Esophagus (tissue), 2 donors: ENCODE measurements around the gene CXCL1. TPM values are rescaled to one million over a fixed set of nuclear protein-coding genes. Genes with fewer than 3 reads are reported as not detected.

Experiments used
- H3K27ac ChIP-seq, 2 donors: one replicate each; pipeline ENCODE4 v1.5.1; 2013; ENCODE audit warnings: low read depth in 2 of 2, mild to moderate bottlenecking in 2 of 2, inconsistent platforms in 1 of 2, low read length in 1 of 2, moderate library complexity in 1 of 2
- H3K27me3 ChIP-seq, 2 donors: one replicate each; pipeline ENCODE4 v1.6.1; 2013; ENCODE audit warnings: low read length in 2 of 2, control low read depth in 1 of 2, mild to moderate bottlenecking in 1 of 2; ENCODE audit not compliant: insufficient read depth in 2 of 2, control insufficient read depth in 1 of 2
- H3K36me3 ChIP-seq, 2 donors: one replicate each; pipeline ENCODE4 v1.6.1; 2013; ENCODE audit warnings: low read length in 1 of 2; ENCODE audit not compliant: control insufficient read depth in 2 of 2, insufficient read depth in 2 of 2
- H3K4me1 ChIP-seq, 2 donors: one replicate each; pipeline ENCODE4 v1.6.1; 2013; ENCODE audit warnings: low read length in 1 of 2; ENCODE audit not compliant: control insufficient read depth in 2 of 2, insufficient read depth in 2 of 2
- H3K4me3 ChIP-seq, 2 donors: one replicate each; pipeline ENCODE4 v1.5.1; 2013; ENCODE audit warnings: low read length in 2 of 2, mild to moderate bottlenecking in 2 of 2, low read depth in 1 of 2, moderate library complexity in 1 of 2
- H3K9me3 ChIP-seq, 2 donors: one replicate each; pipeline ENCODE4 v1.6.1; 2013; ENCODE audit warnings: mild to moderate bottlenecking in 2 of 2, low read depth in 1 of 2, low read length in 1 of 2, moderate library complexity in 1 of 2; ENCODE audit not compliant: control insufficient read depth in 2 of 2, insufficient read depth in 1 of 2
- WGBS, 2 donors: extraction: QIAGEN DNeasy Blood & Tissue Kit; methylation state at CpG; one replicate each; pipeline ENCODE4 v1.1.7; 2013; 5-methylcytosine and 5-hydroxymethylcytosine counted together
- polyA plus RNA-seq, 2 donors: library from polyadenylated mRNA; stranded (reverse); fragments of 200-250 nt; gene quantifications; one replicate each; pipeline ENCODE4 v1.2.3, GENCODE V29; 2013
- donor health status: healthy with polysubstance abuse.
- donor health status: Bipolar disorder and iron deficiency.

Gene CXCL1
- polyA plus RNA-seq, 2 donors = 4.7 to 12.4 TPM

- H3K27me3 ChIP-seq = no peaks in the 10 kb centered on the region
- H3K9me3 ChIP-seq = no peaks in the 10 kb centered on the region
- H3K27ac ChIP-seq = no peak overlapping the region
- no peaks in the 10 kb centered on the region for H3K4me1 ChIP-seq
- H3K4me3 ChIP-seq = no peak overlapping the region
- no peaks in the 10 kb centered on the region for H3K36me3 ChIP-seq
Observed at GRCh38 chr4:73908965-73909364, 39.8 kb downstream of the CXCL1 start.

DNA sequence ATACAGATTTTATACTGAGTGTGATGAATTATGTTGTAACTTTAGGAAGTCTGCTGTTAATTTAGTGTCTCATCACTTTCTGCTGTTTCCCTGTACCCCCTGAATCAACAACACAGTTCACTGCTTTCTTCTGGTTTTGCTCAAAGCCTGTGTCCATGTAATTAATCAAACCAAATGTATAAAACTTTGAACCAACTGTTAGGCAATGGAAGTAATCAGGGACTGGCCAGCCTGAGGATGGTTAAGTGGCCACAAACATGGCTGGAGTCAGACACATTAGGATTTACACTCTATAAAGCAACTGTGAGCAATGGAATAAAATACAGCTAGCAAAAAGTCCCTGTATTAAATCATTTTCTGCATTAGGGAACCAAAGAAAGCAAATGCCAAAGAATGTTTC is 42.6 kb downstream of the CXCL1 start:
- no peaks in the 10 kb centered on the region for H3K4me1 ChIP-seq
- no peak overlapping the region for H3K27ac ChIP-seq
- no peak overlapping the region for H3K4me3 ChIP-seq
- H3K36me3 ChIP-seq = no peaks in the 10 kb centered on the region
- no peaks in the 10 kb centered on the region for H3K9me3 ChIP-seq
- H3K27me3 ChIP-seq = no peaks in the 10 kb centered on the region

DNA sequence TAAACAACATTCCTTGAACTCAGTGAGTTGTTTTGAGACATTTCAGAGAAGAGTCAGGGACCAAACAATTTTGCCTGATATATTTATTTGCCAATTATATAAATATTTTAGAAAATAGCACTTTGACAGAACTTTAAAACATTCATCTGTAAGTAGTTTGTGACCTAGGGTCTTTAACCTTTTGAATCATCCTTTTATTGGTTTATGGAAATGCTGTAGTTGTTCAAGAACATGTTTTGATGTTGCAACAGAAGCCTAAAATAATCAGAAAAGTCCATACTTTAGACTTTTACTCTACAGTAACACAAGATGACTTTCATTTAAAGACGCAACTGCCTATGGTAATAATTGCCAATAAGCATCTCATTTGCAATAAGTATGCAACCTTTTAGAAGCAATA is 43.0 kb downstream of the CXCL1 start:
- Histone ChIP-seq H3K9me3 (no peaks in the 10 kb centered on the region), H3K4me1 (no peaks in the 10 kb centered on the region), H3K36me3 (no peaks in the 10 kb centered on the region), H3K27me3 (no peaks in the 10 kb centered on the region), H3K27ac (no peak overlapping the region), H3K4me3 (no peak overlapping the region)
- WGBS, 2 donors = 0 to 28% methylated on average over 1 of the region's 1 CpG

GRCh38 chr4:73914071-73914470 is 44.9 kb downstream of the CXCL1 start:
- Histone ChIP-seq H3K36me3 (no peaks in the 10 kb centered on the region), H3K4me3 (no peak overlapping the region), H3K4me1 (no peaks in the 10 kb centered on the region), H3K27me3 (no peaks in the 10 kb centered on the region), H3K9me3 (no peaks in the 10 kb centered on the region), H3K27ac (no peak overlapping the region)
- WGBS, 2 donors = 71 to 79% methylated on average over 1 of the region's 1 CpG

DNA sequence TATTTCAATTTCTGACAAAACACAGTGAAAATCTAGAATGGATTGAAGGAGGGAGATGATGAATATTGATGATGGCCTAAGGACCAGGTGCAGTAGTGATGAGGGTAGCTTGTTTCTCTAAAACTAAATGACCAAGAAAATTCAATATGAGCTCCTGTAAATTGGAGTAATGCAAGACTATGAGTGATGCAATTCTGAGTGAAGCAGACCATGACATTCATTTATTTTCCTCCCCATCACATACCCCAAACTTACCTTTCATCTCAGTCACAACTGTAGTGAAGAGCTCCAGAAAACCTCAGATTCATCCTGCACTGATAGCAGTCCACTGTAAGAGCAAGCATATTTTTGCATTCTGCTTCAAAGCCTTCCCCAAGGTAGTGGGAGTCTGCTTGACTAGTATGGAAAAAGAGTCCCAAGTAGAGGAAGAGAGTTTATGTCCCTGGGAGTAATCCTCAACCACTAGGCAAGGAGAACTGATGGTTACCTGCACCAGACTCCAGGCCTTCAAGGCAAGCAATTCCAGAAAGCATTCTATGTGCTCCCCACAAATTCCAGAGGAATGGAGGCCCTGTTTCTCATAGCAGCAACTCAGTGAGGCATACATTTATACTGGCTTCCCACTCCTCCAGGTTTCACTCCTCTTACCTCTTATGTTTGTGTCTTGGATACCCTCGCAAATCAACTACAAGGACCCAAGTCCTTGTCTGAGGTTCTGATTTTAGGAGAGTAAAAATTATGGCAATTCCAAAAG is 47.2 kb downstream of the CXCL1 start:
- no peak overlapping the region for H3K27ac ChIP-seq
- WGBS, 2 donors = 90 to 95% methylated on average over 1 of the region's 1 CpG
- H3K36me3 ChIP-seq = no peaks in the 10 kb centered on the region
- no peak overlapping the region for H3K4me3 ChIP-seq
- no peaks in the 10 kb centered on the region for H3K4me1 ChIP-seq
- no peaks in the 10 kb centered on the region for H3K27me3 ChIP-seq
- H3K9me3 ChIP-seq = no peaks in the 10 kb centered on the region

GRCh38 chr4:73917081-73917501 is 47.9 kb downstream of the CXCL1 start:
- H3K27me3 ChIP-seq = no peaks in the 10 kb centered on the region
- H3K4me1 ChIP-seq = no peaks in the 10 kb centered on the region
- H3K27ac ChIP-seq = no peak overlapping the region
- H3K36me3 ChIP-seq = no peaks in the 10 kb centered on the region
- no peaks in the 10 kb centered on the region for H3K9me3 ChIP-seq
- no peak overlapping the region for H3K4me3 ChIP-seq
- WGBS, 2 donors = 66 to 84% methylated on average over 2 of the region's 2 CpGs

GRCh38 chr4:73918058-73918457 is 48.9 kb downstream of the CXCL1 start:
- Histone ChIP-seq H3K4me1 (no peaks in the 10 kb centered on the region), H3K27ac (no peak overlapping the region), H3K27me3 (no peaks in the 10 kb centered on the region), H3K36me3 (no peaks in the 10 kb centered on the region), H3K9me3 (no peaks in the 10 kb centered on the region), H3K4me3 (no peak overlapping the region)
- 92 to 95% methylated on average over 2 of the region's 2 CpGs for WGBS, 2 donors

- Histone ChIP-seq H3K36me3 (no peaks in the 10 kb centered on the region), H3K4me1 (no peaks in the 10 kb centered on the region), H3K27ac (no peak overlapping the region), H3K9me3 (no peaks in the 10 kb centered on the region), H3K27me3 (no peaks in the 10 kb centered on the region), H3K4me3 (no peak overlapping the region)
- 86 to 90% methylated on average over 3 of the region's 3 CpGs for WGBS, 2 donors
Observed at GRCh38 chr4:73919691-73920090, 50.5 kb downstream of the CXCL1 start.

Other genes starting within 250 kb of the CXCL1 start
- 1 to 10 TPM; 1.2 to 1.6 TPM for gene RASSF6, start 249.0 kb upstream of the CXCL1 start, polyA plus RNA-seq
- gene CXCL8, start 128.8 kb upstream of the CXCL1 start, polyA plus RNA-seq = 1 to 10 TPM; 1.1 to 8.3 TPM
- 1 to 10 TPM in 1 of 2 donors, under 1 TPM in 1; 0.42 to 1.4 TPM for gene CXCL6, start 32.7 kb upstream of the CXCL1 start, polyA plus RNA-seq
- gene PF4V1, start 16.1 kb upstream of the CXCL1 start, polyA plus RNA-seq = not detected
- gene PF4, start 112.6 kb downstream of the CXCL1 start, polyA plus RNA-seq = not detected
- gene PPBP, start 118.8 kb downstream of the CXCL1 start, polyA plus RNA-seq = under 1 TPM in 1 of 2 donors, not detected in 1; 0.14 TPM
- gene CXCL5, start 129.3 kb downstream of the CXCL1 start, polyA plus RNA-seq = under 1 TPM; 0.01 to 0.14 TPM
- 1 to 10 TPM in 1 of 2 donors, under 1 TPM in 1; 0.47 to 4.6 TPM for gene CXCL3, start 169.3 kb downstream of the CXCL1 start, polyA plus RNA-seq
- gene CXCL2, start 229.8 kb downstream of the CXCL1 start, polyA plus RNA-seq = 10 to 100 TPM in 1 of 2 donors, 1 to 10 TPM in 1; 2.5 to 17.1 TPM